NCI-H774 (cell line): ENCODE results near the gene MS4A10.
A peak's percentile ranks its signal among the peaks of the same experiment; 100 is the strongest.

ENCODE experiments used
- DNase-seq: peaks from one replicate; lab custom pipeline; 2025; lab: John Stamatoyannopoulos, UW

The MS4A10 gene

GRCh38 chr11:60825118-60825517 is 40.0 kb downstream of the MS4A10 start:
- no peak for DNase-seq

GRCh38 chr11:60825790-60826189 is 40.7 kb downstream of the MS4A10 start:
- no peak for DNase-seq

GRCh38 chr11:60830478-60831142 is 45.5 kb downstream of the MS4A10 start:
- no peak for DNase-seq

GRCh38 chr11:60831143-60831500 is 46.0 kb downstream of the MS4A10 start:
- DNase-seq, result peak; percentile 79

GRCh38 chr11:60831501-60832079 is 46.5 kb downstream of the MS4A10 start:
- no peak for DNase-seq

- no peak for DNase-seq
Measured at GRCh38 chr11:60834742-60835533, 49.8 kb downstream of the MS4A10 start.

GRCh38 chr11:60835534-60835846 is 50.4 kb downstream of the MS4A10 start:
- no peak for DNase-seq

- DNase-seq, result no peak
Measured at GRCh38 chr11:60836866-60837515, 51.9 kb downstream of the MS4A10 start.

GRCh38 chr11:60838132-60838531 is 53.0 kb downstream of the MS4A10 start:
- DNase-seq, result no peak

- no peak for DNase-seq
Measured at GRCh38 chr11:60840470-60841430, 55.6 kb downstream of the MS4A10 start.

- peak; percentile 88 for DNase-seq
Measured at GRCh38 chr11:60841797-60842667, 56.9 kb downstream of the MS4A10 start, which contains the start of gene CCDC86. TSS of gene CCDC86 (plus strand) at chr11:60842113. CDS start at chr11:60842125, 12 bp downstream.

- no peak for DNase-seq
Measured at GRCh38 chr11:60842668-60843600, 57.8 kb downstream of the MS4A10 start.

GRCh38 chr11:60844045-60844869 is 59.1 kb downstream of the MS4A10 start:
- no peak for DNase-seq

GRCh38 chr11:60844870-60845221 is 59.7 kb downstream of the MS4A10 start:
- DNase-seq, result no peak

GRCh38 chr11:60845338-60845737 is 60.2 kb downstream of the MS4A10 start:
- no peak for DNase-seq

- no peak for DNase-seq
Measured at GRCh38 chr11:60847281-60847680, 62.1 kb downstream of the MS4A10 start.

GRCh38 chr11:60847896-60848295 is 62.8 kb downstream of the MS4A10 start:
- no peak for DNase-seq

- DNase-seq, result no peak
Measured at GRCh38 chr11:60848714-60849151, 63.6 kb downstream of the MS4A10 start.
